HEK293 (cell line): ENCODE measurements around the gene DIS3L2.

Experiments used
- CTCF ChIA-PET: fragments of 350-600 bp; formaldehyde crosslinking; extraction: SDS; loops from one replicate; lab custom pipeline; 2021; ENCODE audit warnings: antibody characterized with exemption; lab: Yijun Ruan, JAX
- POLR2A ChIA-PET: fragments of 300-600 bp; formaldehyde crosslinking; extraction: SDS; loops from one replicate; lab custom pipeline; 2020; ENCODE audit warnings: antibody characterized with exemption, inconsistent platforms; lab: Yijun Ruan, JAX
- H3K27ac ChIP-seq: fragments of 200-500 bp; sonication (Bioruptor generic); 2 replicates; pipeline ENCODE4 v1.5.1; 2014; ENCODE audit warnings: low read depth, low read length, control low read depth, inconsistent platforms; ENCODE audit errors: extremely low read depth
- H3K36me3 ChIP-seq, 2 experiments: fragments of 200-500 bp in 1 of 2; sonication (Bioruptor generic) in 1 of 2; 1 replicate in 1 of 2; 2 replicates in 1 of 2; pipeline ENCODE4 v1.5.1; 2014 to 2017; ENCODE audit warnings: inconsistent platforms in 2 of 2, low read length in 2 of 2; ENCODE audit not compliant: control insufficient read depth in 2 of 2, insufficient read depth in 1 of 2
- H3K4me1 ChIP-seq: fragments of 200-500 bp; sonication (Bioruptor generic); 2 replicates; pipeline ENCODE4 v1.5.1; 2014; ENCODE audit warnings: mild to moderate bottlenecking, low read length, inconsistent platforms; ENCODE audit not compliant: control insufficient read depth, insufficient read depth
- H3K4me3 ChIP-seq: 2 replicates; pipeline ENCODE4 v1.5.1; 2011; ENCODE audit warnings: low read depth, mild to moderate bottlenecking, control low read depth, low read length, moderate library complexity
- H3K9me3 ChIP-seq: fragments of 200-500 bp; sonication (Bioruptor generic); 2 replicates; pipeline ENCODE4 v1.5.1; 2014; ENCODE audit warnings: low read depth, low read length, inconsistent platforms; ENCODE audit not compliant: control insufficient read depth, insufficient read depth
- AEBP2 ChIP-seq: fragments of 450-650 bp; formaldehyde crosslinking; IDR thresholded peaks from 2 replicates; pipeline ENCODE4 v1.5.1; 2016; ENCODE audit warnings: missing biosample characterization, missing genetic modification characterization, borderline replicate concordance
- GLI4 ChIP-seq: fragments of 450-650 bp; formaldehyde crosslinking; IDR thresholded peaks from 2 replicates; pipeline ENCODE4 v1.5.1; 2016; ENCODE audit warnings: missing biosample characterization, missing genetic modification characterization
- GLIS2 ChIP-seq: fragments of 450-650 bp; formaldehyde crosslinking; IDR thresholded peaks from 2 replicates; pipeline ENCODE4 v1.5.1; 2016; ENCODE audit warnings: missing biosample characterization, missing genetic modification characterization
- KLF16 ChIP-seq: fragments of 450-650 bp; formaldehyde crosslinking; IDR thresholded peaks from 2 replicates; pipeline ENCODE4 v1.5.1; 2017; ENCODE audit warnings: missing biosample characterization, missing genetic modification characterization
- PRDM1 ChIP-seq: fragments of 450-650 bp; formaldehyde crosslinking; IDR thresholded peaks from 2 replicates; pipeline ENCODE4; 2016; ENCODE audit warnings: missing biosample characterization, missing genetic modification characterization
- REPIN1 ChIP-seq: fragments of 450-650 bp; formaldehyde crosslinking; IDR thresholded peaks from 2 replicates; pipeline ENCODE4 v1.5.1; 2017; ENCODE audit warnings: missing biosample characterization, missing genetic modification characterization, low read depth
- ZBTB7A ChIP-seq: fragments of 450-650 bp; formaldehyde crosslinking; IDR thresholded peaks from 2 replicates; pipeline ENCODE4 v1.5.1; 2016; ENCODE audit warnings: low read depth, missing biosample characterization, missing genetic modification characterization
- ZEB2 ChIP-seq: fragments of 450-650 bp; formaldehyde crosslinking; IDR thresholded peaks from 2 replicates; pipeline ENCODE4 v1.5.1; 2016; ENCODE audit warnings: missing biosample characterization, missing genetic modification characterization
- ZFP37 ChIP-seq: fragments of 450-650 bp; formaldehyde crosslinking; IDR thresholded peaks from 2 replicates; pipeline ENCODE4 v1.5.1; 2016; ENCODE audit warnings: missing biosample characterization, missing genetic modification characterization
- ZNF184 ChIP-seq: fragments of 450-650 bp; IDR thresholded peaks from 2 replicates; pipeline ENCODE4 v1.5.1; 2018; ENCODE audit warnings: missing biosample characterization, mild to moderate bottlenecking, missing genetic modification characterization
- ZNF19 ChIP-seq: fragments of 450-650 bp; formaldehyde crosslinking; IDR thresholded peaks from 2 replicates; pipeline ENCODE4; 2016; ENCODE audit warnings: missing biosample characterization, missing genetic modification characterization, low read depth
- ZNF214 ChIP-seq: fragments of 450-650 bp; formaldehyde crosslinking; IDR thresholded peaks from 2 replicates; pipeline ENCODE4 v1.5.1; 2017; ENCODE audit warnings: missing biosample characterization, mild to moderate bottlenecking, missing genetic modification characterization, borderline replicate concordance
- ZNF248 ChIP-seq: fragments of 450-650 bp; formaldehyde crosslinking; IDR thresholded peaks from 2 replicates; pipeline ENCODE4 v1.5.1; 2017; ENCODE audit warnings: missing biosample characterization, missing genetic modification characterization
- ZNF335 ChIP-seq: fragments of 450-650 bp; formaldehyde crosslinking; conservative IDR thresholded peaks from 2 replicates; pipeline ENCODE4 v1.5.1; 2016; ENCODE audit warnings: missing biosample characterization, missing genetic modification characterization
- ZNF423 ChIP-seq: fragments of 450-650 bp; formaldehyde crosslinking; IDR thresholded peaks from 2 replicates; pipeline ENCODE4 v1.5.1; 2016; ENCODE audit warnings: missing biosample characterization, missing genetic modification characterization
- ZNF510 ChIP-seq: fragments of 450-650 bp; formaldehyde crosslinking; IDR thresholded peaks from 2 replicates; pipeline ENCODE4 v1.5.1; 2018; ENCODE audit warnings: mild to moderate bottlenecking, missing genetic modification characterization, missing biosample characterization; ENCODE audit not compliant: insufficient replicate concordance
- ZNF561 ChIP-seq: fragments of 450-650 bp; IDR thresholded peaks from 2 replicates; pipeline ENCODE4 v1.5.1; 2018; ENCODE audit warnings: missing biosample characterization, missing genetic modification characterization, borderline replicate concordance
- ZNF571 ChIP-seq: fragments of 450-650 bp; formaldehyde crosslinking; IDR thresholded peaks from 2 replicates; pipeline ENCODE4 v1.5.0; 2017; ENCODE audit warnings: missing biosample characterization, missing genetic modification characterization
- ZNF580 ChIP-seq: fragments of 450-650 bp; formaldehyde crosslinking; IDR thresholded peaks from 2 replicates; pipeline ENCODE4 v1.5.1; 2016; ENCODE audit warnings: missing biosample characterization, missing genetic modification characterization
- ZNF585B ChIP-seq: fragments of 450-650 bp; formaldehyde crosslinking; IDR thresholded peaks from 2 replicates; pipeline ENCODE4 v1.5.1; 2016; ENCODE audit warnings: missing biosample characterization, missing genetic modification characterization
- ZNF621 ChIP-seq: fragments of 450-650 bp; formaldehyde crosslinking; IDR thresholded peaks from 2 replicates; pipeline ENCODE4 v1.5.1; 2017; ENCODE audit warnings: missing biosample characterization, missing genetic modification characterization
- ZNF624 ChIP-seq: fragments of 450-650 bp; formaldehyde crosslinking; IDR thresholded peaks from 2 replicates; pipeline ENCODE4 v1.5.1; 2017; ENCODE audit warnings: missing biosample characterization, missing genetic modification characterization
- ZNF704 ChIP-seq: fragments of 450-650 bp; formaldehyde crosslinking; IDR thresholded peaks from 2 replicates; pipeline ENCODE4 v1.5.1; 2016; ENCODE audit warnings: missing biosample characterization, missing genetic modification characterization
- ZNF76 ChIP-seq: fragments of 450-650 bp; formaldehyde crosslinking; IDR thresholded peaks from 2 replicates; pipeline ENCODE4; 2016; ENCODE audit warnings: low read depth, missing biosample characterization, missing genetic modification characterization, borderline replicate concordance
- ZSCAN23 ChIP-seq: fragments of 450-650 bp; formaldehyde crosslinking; IDR thresholded peaks from 2 replicates; pipeline ENCODE4 v1.5.1; 2016; ENCODE audit warnings: missing biosample characterization, missing genetic modification characterization

The DIS3L2 gene

DNA sequence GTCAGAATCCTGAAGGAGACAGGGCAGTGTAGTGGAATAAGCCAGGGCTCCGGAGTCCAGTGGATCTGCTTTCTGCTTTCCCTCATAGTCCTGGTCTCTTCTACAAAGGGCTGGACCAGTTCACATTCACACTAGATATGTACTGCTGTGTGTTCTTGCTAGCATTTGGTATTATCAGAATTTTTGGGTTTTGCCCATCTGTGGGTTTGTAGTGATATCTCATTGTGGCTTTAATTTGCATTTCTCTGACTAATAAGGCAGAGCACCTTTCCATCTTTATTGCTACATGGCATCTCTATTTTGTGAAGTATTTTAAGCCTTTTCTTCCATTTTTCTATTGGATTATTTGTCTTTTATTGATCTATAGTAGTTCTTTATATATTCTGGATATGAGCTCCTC is 114.8 kb downstream of the DIS3L2 start:
- CTCF ChIA-PET, result interaction anchor here (0.6 kb wide), 1 partner anchor 171 kb away, joined by 3 read pairs; no protein-coding TSS in a partner anchor

DNA sequence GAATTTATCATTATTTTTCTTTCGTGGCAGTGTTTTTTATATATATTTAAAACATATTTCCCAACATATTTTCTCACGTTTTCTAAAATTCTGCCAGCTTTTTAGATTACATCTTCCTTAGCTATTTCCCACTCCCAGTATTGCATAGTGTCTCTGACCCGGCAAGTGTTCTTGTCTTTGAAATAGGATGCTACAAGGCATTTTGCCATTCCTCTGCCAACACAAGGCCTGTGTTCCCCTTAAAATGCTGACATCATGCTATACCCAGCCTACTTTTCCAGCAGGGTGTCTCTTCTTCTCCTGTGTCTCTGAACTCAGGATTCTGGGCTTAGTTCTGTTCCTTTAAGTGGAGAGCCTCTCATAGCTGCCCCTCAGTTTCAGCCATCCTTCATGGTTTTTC is 115.2 kb downstream of the DIS3L2 start:
- POLR2A ChIA-PET, result no interaction called here
- Histone ChIP-seq H3K9me3 (no peaks in the 10 kb centered on the region), H3K4me3 (no peak overlapping the region), H3K27ac (no peak overlapping the region), H3K4me1 (peaks cover 3% of the 10 kb centered on the region; the same call in 1 of the 2 replicates), H3K36me3 (no peaks in the 10 kb centered on the region)
- CTCF ChIA-PET, result no interaction called here
- TF ChIP-seq ZNF335 (tag by site-specific recombination), result 0 out of 2 replicates have a peak, but pooled peaks have one; percentile 35
- TF ChIP-seq ZBTB7A, result no peak

More for the DNA sequence above, 114.8 kb downstream of the DIS3L2 start:
- TF ChIP-seq ZNF76 (tag by site-specific recombination), result no peak
- TF ChIP-seq ZNF704 (tag by site-specific recombination), result no peak
- no peak for TF ChIP-seq REPIN1 (tag by site-specific recombination)
- TF ChIP-seq ZNF571 (tag by site-specific recombination), result no peak
- no peak for TF ChIP-seq ZFP37 (tag by site-specific recombination)
- TF ChIP-seq ZNF184 (tag by site-specific recombination), result no peak
- TF ChIP-seq ZNF621, result no peak
- no peak for TF ChIP-seq ZNF585B
- no peak for TF ChIP-seq GLI4 (tag by site-specific recombination)
- TF ChIP-seq ZNF248 (tag by site-specific recombination), result no peak
- no peak for TF ChIP-seq AEBP2 (tag by site-specific recombination)
- TF ChIP-seq ZNF510, result no peak
- no peak for TF ChIP-seq ZNF423 (tag by site-specific recombination)
- TF ChIP-seq PRDM1 (tag by site-specific recombination), result no peak
- TF ChIP-seq GLIS2 (tag by site-specific recombination), result no peak
- no peak for TF ChIP-seq ZNF214 (tag by site-specific recombination)
- no peak for TF ChIP-seq ZSCAN23 (tag by site-specific recombination)
- no peak for TF ChIP-seq ZEB2 (tag by site-specific recombination)
- no peak overlapping the region for H3K4me3 ChIP-seq
- no peak overlapping the region for H3K27ac ChIP-seq
- POLR2A ChIA-PET, result no interaction called here
- no peaks in the 10 kb centered on the region for H3K9me3 ChIP-seq
- no peaks in the 10 kb centered on the region for H3K36me3 ChIP-seq
- H3K4me1 ChIP-seq, result peaks cover 3% of the 10 kb centered on the region; the same call in 1 of the 2 replicates

GRCh38 chr2:232085164-232085563 is 123.7 kb downstream of the DIS3L2 start:
- Histone ChIP-seq H3K4me3 (no peak overlapping the region), H3K9me3 (no peaks in the 10 kb centered on the region), H3K4me1 (no peaks in the 10 kb centered on the region), H3K36me3 (peaks cover 0 to 3% of the 10 kb centered on the region in 2 experiments; a peak in 2 of 3 replicates), H3K27ac (no peak overlapping the region)
- POLR2A ChIA-PET, result no interaction called here
- CTCF ChIA-PET, result interaction anchor here (0.6 kb wide), 2 partner anchors 112 to 349 kb away, joined by 3 read pairs; no protein-coding TSS in a partner anchor
- TF ChIP-seq ZNF19 (tag by site-specific recombination), result no peak
- no peak for TF ChIP-seq ZNF76 (tag by site-specific recombination)
- TF ChIP-seq ZNF580, result no peak
- TF ChIP-seq ZNF561 (tag by site-specific recombination), result no peak
- TF ChIP-seq ZNF335 (tag by site-specific recombination), result no peak
- no peak for TF ChIP-seq KLF16 (tag by site-specific recombination)
- no peak for TF ChIP-seq AEBP2 (tag by site-specific recombination)
- no peak for TF ChIP-seq ZNF624 (tag by site-specific recombination)
